H9 (cell line): ENCODE measurements around the gene SSTR3. TPM values are rescaled to one million over a fixed set of nuclear protein-coding genes. Genes with fewer than 3 reads are reported as not detected.

Source experiments
- DNase-seq: peaks from one replicate; pipeline ENCODE4 v3.0.0-alpha.2; 2017
- H2AFZ ChIP-seq: one replicate; pipeline ENCODE4 v1.6.1; 2013; ENCODE audit warnings: mild to moderate bottlenecking, low read length, control low read depth, moderate library complexity
- H2AK5ac ChIP-seq: 2 replicates; pipeline ENCODE4 v1.6.1; 2013; ENCODE audit warnings: low read length, control low read depth, mixed read lengths; ENCODE audit not compliant: insufficient read length
- H2BK120ac ChIP-seq: one replicate; pipeline ENCODE4 v1.6.1; 2013; ENCODE audit warnings: low read depth, mild to moderate bottlenecking, low read length, control low read depth, inconsistent platforms; ENCODE audit not compliant: poor library complexity, severe bottlenecking
- H2BK12ac ChIP-seq: 2 replicates; pipeline ENCODE4 v1.6.1; 2013; ENCODE audit warnings: low read length, control low read depth, mixed read lengths, low read depth; ENCODE audit not compliant: insufficient read length
- H2BK15ac ChIP-seq: 2 replicates; pipeline ENCODE4 v1.6.1; 2013; ENCODE audit warnings: low read depth, low read length, control low read depth
- H2BK20ac ChIP-seq: one replicate; pipeline ENCODE4 v1.6.1; 2013; ENCODE audit warnings: low read depth, mild to moderate bottlenecking, low read length, control low read depth, inconsistent platforms; ENCODE audit not compliant: poor library complexity, severe bottlenecking
- H2BK5ac ChIP-seq: 2 replicates; pipeline ENCODE4 v1.6.1; 2013; ENCODE audit warnings: low read length, control low read depth, mixed read lengths; ENCODE audit not compliant: insufficient read length
- H3K14ac ChIP-seq: 2 replicates; pipeline ENCODE4 v1.6.1; 2013; ENCODE audit warnings: low read length, control low read depth; ENCODE audit not compliant: insufficient read depth
- H3K18ac ChIP-seq: 2 replicates; pipeline ENCODE4 v1.6.1; 2013; ENCODE audit warnings: low read depth, mild to moderate bottlenecking, mixed read lengths, low read length, control low read depth; ENCODE audit not compliant: insufficient read length
- H3K23ac ChIP-seq: 2 replicates; pipeline ENCODE4 v1.6.1; 2013; ENCODE audit warnings: low read length, control low read depth, mixed read lengths, low read depth; ENCODE audit not compliant: insufficient read length
- H3K23me2 ChIP-seq: 2 replicates; pipeline ENCODE4 v1.6.1; 2013; ENCODE audit warnings: low read depth, mild to moderate bottlenecking, mixed read lengths, low read length, control low read depth; ENCODE audit not compliant: insufficient read length, poor library complexity, severe bottlenecking
- H3K27ac ChIP-seq: 2 replicates; pipeline ENCODE4 v1.5.1; 2013; ENCODE audit warnings: low read length, control low read depth, mixed read lengths, low read depth; ENCODE audit not compliant: insufficient read length
- H3K27me3 ChIP-seq: 2 replicates; pipeline ENCODE4 v1.6.1; 2013; ENCODE audit warnings: low read length, control low read depth, inconsistent platforms; ENCODE audit not compliant: insufficient read depth
- H3K4ac ChIP-seq: 2 replicates; pipeline ENCODE4 v1.6.1; 2013; ENCODE audit warnings: low read depth, mild to moderate bottlenecking, control low read depth, inconsistent platforms, low read length, moderate library complexity
- H3K4me1 ChIP-seq: 2 replicates; pipeline ENCODE4 v1.6.1; 2013; ENCODE audit warnings: low read length, control low read depth, inconsistent platforms; ENCODE audit not compliant: insufficient read depth
- H3K4me2 ChIP-seq: 2 replicates; pipeline ENCODE4 v1.6.1; 2013; ENCODE audit warnings: low read length, control low read depth, mixed read lengths; ENCODE audit not compliant: insufficient read length, insufficient read depth
- H3K56ac ChIP-seq: 2 replicates; pipeline ENCODE4 v1.6.1; 2013; ENCODE audit warnings: low read depth, mild to moderate bottlenecking, mixed read lengths, low read length, control low read depth; ENCODE audit not compliant: insufficient read length
- H3K79me1 ChIP-seq: 2 replicates; pipeline ENCODE4 v1.6.1; 2013; ENCODE audit warnings: low read depth, mild to moderate bottlenecking, moderate library complexity, low read length, control low read depth, inconsistent platforms; ENCODE audit not compliant: insufficient read depth, poor library complexity, severe bottlenecking
- H3K79me2 ChIP-seq: 2 replicates; pipeline ENCODE4 v1.6.1; 2013; ENCODE audit warnings: low read length, control low read depth, inconsistent platforms; ENCODE audit not compliant: insufficient read depth
- H3K9ac ChIP-seq: 2 replicates; pipeline ENCODE4 v1.6.1; 2013; ENCODE audit warnings: low read length, control low read depth, mixed read lengths; ENCODE audit not compliant: insufficient read length; ENCODE audit errors: extremely low read depth
- H3K9me3 ChIP-seq: one replicate; pipeline ENCODE4 v1.6.1; 2013; ENCODE audit warnings: low read depth, low read length, inconsistent platforms; ENCODE audit not compliant: control insufficient read depth
- H3T11ph ChIP-seq: one replicate; pipeline ENCODE4 v1.6.1; 2013; ENCODE audit warnings: mild to moderate bottlenecking, low read length, control low read depth, inconsistent platforms
- H4K20me1 ChIP-seq: one replicate; pipeline ENCODE4 v1.6.1; 2013; ENCODE audit not compliant: control insufficient read depth, insufficient read length, insufficient read depth
- H4K5ac ChIP-seq: 2 replicates; pipeline ENCODE4 v1.6.1; 2013; ENCODE audit warnings: low read depth, mild to moderate bottlenecking, mixed read lengths, low read length, control low read depth; ENCODE audit not compliant: insufficient read length
- H4K8ac ChIP-seq: replicated peaks from 2 replicates; pipeline ENCODE4 v1.6.1; 2013; ENCODE audit warnings: low read length, control low read depth, mixed read lengths, low read depth; ENCODE audit not compliant: insufficient read length
- H4K91ac ChIP-seq: 2 replicates; pipeline ENCODE4 v1.6.1; 2013; ENCODE audit warnings: low read depth, mild to moderate bottlenecking, moderate library complexity, mixed read lengths, low read length, control low read depth; ENCODE audit not compliant: insufficient read length
- H3K27ac Mint-ChIP-seq, 3 experiments: 2 replicates in 2 of 3; 3 replicates in 1 of 3; pipeline ENCODE4 v1.8.0; 2020 to 2021; ENCODE audit warnings: mixed read lengths in 3 of 3, mild to moderate bottlenecking in 1 of 3, moderate library complexity in 1 of 3
- H3K27me3 Mint-ChIP-seq: 2 replicates; pipeline ENCODE4 v1.8.0; 2021; ENCODE audit warnings: low read depth, mild to moderate bottlenecking, moderate library complexity, mixed read lengths
- H3K36me3 Mint-ChIP-seq, 3 experiments: 2 replicates in 2 of 3; 3 replicates in 1 of 3; pipeline ENCODE4 v1.8.0; 2020 to 2021; ENCODE audit warnings: low read depth in 3 of 3, mixed read lengths in 3 of 3; ENCODE audit not compliant: insufficient read depth in 1 of 3
- H3K4me1 Mint-ChIP-seq, 2 experiments: 2 replicates each; pipeline ENCODE4 v1.8.0; 2020; ENCODE audit warnings: mixed read lengths in 2 of 2
- H3K4me3 Mint-ChIP-seq, 2 experiments: 2 replicates in 1 of 2; 3 replicates in 1 of 2; pipeline ENCODE4 v1.8.0; 2020 to 2021; ENCODE audit warnings: mild to moderate bottlenecking in 2 of 2, mixed read lengths in 2 of 2, moderate library complexity in 1 of 2
- H3K9me3 Mint-ChIP-seq, 2 experiments: 2 replicates in 1 of 2; 3 replicates in 1 of 2; pipeline ENCODE4 v1.8.0; 2020; ENCODE audit warnings: mild to moderate bottlenecking in 2 of 2, mixed read lengths in 2 of 2, moderate library complexity in 1 of 2
- CTCF ChIP-seq: fragments of 200-600 bp; sonication (generic); conservative IDR thresholded peaks from 3 replicates; pipeline ENCODE4 v1.8.0; 2021; ENCODE audit warnings: antibody characterized with exemption, mild to moderate bottlenecking
- WGBS: extraction: QIAGEN DNeasy Blood & Tissue Kit; methylation state at CpG from one replicate; pipeline ENCODE4 v1.1.7; 2013; ENCODE audit warnings: missing lambda C conversion rate, low lambda C conversion rate, mixed read lengths; ENCODE audit not compliant: insufficient read length; ENCODE audit errors: extremely low coverage; 5-methylcytosine and 5-hydroxymethylcytosine counted together
- total RNA-seq: library from RNA; stranded (reverse); gene quantifications from 2 replicates; pipeline ENCODE4 v1.2.1, GENCODE V29; 2021

SSTR3 gene
- total RNA-seq, 1 experiment from 2014 or later, result 0.68 TPM

- no peak for TF ChIP-seq CTCF
- Histone ChIP-seq H3K27me3 (no peaks in the 10 kb centered on the region), H3K23me2 (no peaks in the 10 kb centered on the region), H2BK12ac (no peak overlapping the region), H2AK5ac (no peak overlapping the region), H2BK15ac (no peak overlapping the region), H3K4me1 (no peaks in the 10 kb centered on the region), H3K9ac (no peak overlapping the region), H3K9me3 (no peaks in the 10 kb centered on the region), H2BK120ac (no peak overlapping the region), H3K23ac (no peak overlapping the region), H3K79me1 (no peaks in the 10 kb centered on the region), H3K56ac (no peak overlapping the region), H3K4me2 (no peak overlapping the region), H2AFZ (no peak overlapping the region), H3K79me2 (no peaks in the 10 kb centered on the region), H2BK20ac (no peak overlapping the region), H2BK5ac (no peak overlapping the region), H4K20me1 (no peaks in the 10 kb centered on the region), H3K4ac (no peak overlapping the region), H4K8ac (no peak overlapping the region), H4K91ac (no peak overlapping the region), H4K5ac (no peak overlapping the region), H3K18ac (no peak overlapping the region), H3K27ac (no peak overlapping the region), H3T11ph (no peak overlapping the region), H3K14ac (no peak overlapping the region)
- H3K4me1 Mint-ChIP-seq, result peaks cover 24 to 29% of the 10 kb centered on the region in 2 experiments
- no CpG with 5 or more reads among the region's 8 CpGs for whole genome bisulfite sequencing
- H3K9me3 Mint-ChIP-seq, result no peaks in the 10 kb centered on the region; a peak in 1 of 5 replicates
- no peaks in the 10 kb centered on the region for H3K36me3 Mint-ChIP-seq
- peaks cover 34% of the 10 kb centered on the region for H3K27me3 Mint-ChIP-seq
- no peak overlapping the region; a peak in 1 of 5 replicates for H3K4me3 Mint-ChIP-seq
- no peak for DNase-seq
- no peak overlapping the region for H3K27ac Mint-ChIP-seq
Measured at GRCh38 chr22:37167981-37168647, 44.2 kb downstream of the SSTR3 start.
